Activated B cell treated with CpG ODN at 0.5 μM for 24 hours (primary cell): ENCODE results near the gene POLR1B. TPM values are rescaled to one million over a fixed set of nuclear protein-coding genes. Genes with fewer than 3 reads are reported as not detected.
A peak's percentile ranks its signal among the peaks of the same experiment; 100 is the strongest.

Experiments
- ATAC-seq: fragments of 200-7000 bp; cut with Tn5 transposase; one replicate; pipeline ENCODE4 v1.10.0; 2021; ENCODE audit warnings: low read depth, mild to moderate bottlenecking, moderate library complexity
- CTCF ChIA-PET: fragments of 350-600 bp; sonication (Branson Sonifier 250); formaldehyde crosslinking; loops from one replicate; lab custom pipeline; 2021; ENCODE audit warnings: antibody characterized with exemption; lab: Charles Lee
- POLR2A ChIA-PET: fragments of 350-600 bp; sonication (Branson Sonifier 250); formaldehyde crosslinking; loops from one replicate; lab custom pipeline; 2021; ENCODE audit warnings: antibody characterized with exemption; lab: Charles Lee
- DNase-seq: peaks from one replicate; pipeline ENCODE4 v3.0.0; 2022
- H3K27ac Mint-ChIP-seq: one replicate; pipeline ENCODE4 v1.8.0; 2020; ENCODE audit warnings: mixed read lengths
- H3K27me3 Mint-ChIP-seq: one replicate; pipeline ENCODE4 v1.8.0; 2021; ENCODE audit warnings: mixed read lengths
- H3K36me3 Mint-ChIP-seq: one replicate; pipeline ENCODE4 v1.8.0; 2021; ENCODE audit warnings: low read depth, mixed read lengths
- H3K4me1 Mint-ChIP-seq: one replicate; pipeline ENCODE4 v1.8.0; 2021; ENCODE audit warnings: mixed read lengths
- H3K4me3 Mint-ChIP-seq: one replicate; pipeline ENCODE4 v1.8.0; 2020; ENCODE audit warnings: mild to moderate bottlenecking, mixed read lengths
- H3K9me3 Mint-ChIP-seq: one replicate; pipeline ENCODE4 v1.8.0; 2020; ENCODE audit warnings: mixed read lengths
- intact Hi-C: fragments of 100-400 bp; cut with micrococcal nuclease; formaldehyde crosslinking; loops from one replicate; pipeline ENCODE4 v1.15.1; 2024
- total RNA-seq: library from RNA; stranded (reverse); gene quantifications from 2 replicates; pipeline ENCODE4 v1.2.3, GENCODE V29; 2022
- TF ChIP-seq, protein P1 (sequence below): fragments of 200-600 bp; IDR thresholded peaks from one replicate; pipeline ENCODE4 v1.8.0; 2022; ENCODE audit warnings: antibody characterized with exemption, mild to moderate bottlenecking

POLR1B gene
- total RNA-seq, 1 donor from 2014 or later = 48.8 TPM

DNA sequence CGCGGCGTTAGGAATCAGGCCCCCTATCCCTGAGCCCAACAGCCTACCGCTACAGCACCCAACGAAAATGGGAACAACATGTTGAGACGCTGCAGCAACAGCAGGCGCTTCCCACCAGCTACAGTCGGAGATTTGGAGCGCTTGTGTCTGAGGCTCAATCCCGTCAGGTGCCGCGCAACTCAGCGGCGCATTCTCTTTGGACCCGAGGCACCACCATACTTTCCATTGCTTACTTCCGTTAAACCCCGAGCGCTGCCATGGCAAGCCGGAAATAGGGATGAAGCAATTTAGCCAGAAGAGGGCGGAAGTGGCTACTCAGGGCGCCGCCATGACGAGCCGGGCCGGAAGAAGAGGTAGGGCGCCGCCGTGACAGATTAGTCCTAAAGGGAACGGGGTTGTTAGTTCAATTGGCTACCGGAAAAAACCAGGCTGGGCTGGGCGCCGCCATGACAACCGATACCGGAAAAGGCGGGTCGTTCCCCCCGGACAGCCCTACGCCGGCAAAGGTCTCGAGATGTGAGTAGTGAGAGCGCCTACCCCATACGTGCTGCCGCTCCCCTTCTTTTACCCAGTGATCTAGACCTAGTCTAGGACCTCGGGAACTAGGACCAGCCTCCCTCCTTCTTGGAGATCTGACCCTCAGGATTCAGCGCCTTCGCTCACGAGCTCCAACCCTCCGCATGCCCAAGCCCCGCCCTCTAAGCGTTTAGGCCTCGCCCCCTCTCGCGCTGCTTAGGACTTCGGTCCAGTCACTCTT is 42.0 kb downstream of the POLR1B start, which contains the start of gene CHCHD5:
CHCHD5 (plus strand) TSS at position 476 of the 757 bp plus-strand sequence; CDS start at position 515, 39 bp downstream.
- TF ChIP-seq, protein P1, sequence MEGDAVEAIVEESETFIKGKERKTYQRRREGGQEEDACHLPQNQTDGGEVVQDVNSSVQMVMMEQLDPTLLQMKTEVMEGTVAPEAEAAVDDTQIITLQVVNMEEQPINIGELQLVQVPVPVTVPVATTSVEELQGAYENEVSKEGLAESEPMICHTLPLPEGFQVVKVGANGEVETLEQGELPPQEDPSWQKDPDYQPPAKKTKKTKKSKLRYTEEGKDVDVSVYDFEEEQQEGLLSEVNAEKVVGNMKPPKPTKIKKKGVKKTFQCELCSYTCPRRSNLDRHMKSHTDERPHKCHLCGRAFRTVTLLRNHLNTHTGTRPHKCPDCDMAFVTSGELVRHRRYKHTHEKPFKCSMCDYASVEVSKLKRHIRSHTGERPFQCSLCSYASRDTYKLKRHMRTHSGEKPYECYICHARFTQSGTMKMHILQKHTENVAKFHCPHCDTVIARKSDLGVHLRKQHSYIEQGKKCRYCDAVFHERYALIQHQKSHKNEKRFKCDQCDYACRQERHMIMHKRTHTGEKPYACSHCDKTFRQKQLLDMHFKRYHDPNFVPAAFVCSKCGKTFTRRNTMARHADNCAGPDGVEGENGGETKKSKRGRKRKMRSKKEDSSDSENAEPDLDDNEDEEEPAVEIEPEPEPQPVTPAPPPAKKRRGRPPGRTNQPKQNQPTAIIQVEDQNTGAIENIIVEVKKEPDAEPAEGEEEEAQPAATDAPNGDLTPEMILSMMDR = no peak
- Mint-ChIP-seq H3K27ac (peak within 1 kb of the TSS; percentile 96), H3K27me3 (no peaks in the 10 kb centered on the region), H3K4me1 (peaks cover 35% of the 10 kb centered on the region), H3K36me3 (peaks cover 30% of the 10 kb centered on the region), H3K4me3 (peak within 1 kb of the TSS; percentile 96), H3K9me3 (no peaks in the 10 kb centered on the region)
- ChIA-PET CTCF (interaction anchor here (0.6 to 2.1 kb wide), 5 partner anchors 16 to 142 kb away, joined by 3 to 8 read pairs (median 5); no protein-coding TSS in a partner anchor), POLR2A (interaction anchor here (0.6 to 3.5 kb wide), 10 partner anchors 17 to 124 kb away, joined by 3 to 16 read pairs (median 4); partner anchors contain the start of gene SLC20A1)
- intact Hi-C loops = loop anchor here (5.0 to 10.0 kb wide), 5 partner anchors 63 to 700 kb away; partner anchors contain the start of genes ANAPC1, SLC20A1, ZC3H6 and ZC3H8
- ATAC-seq (peak; percentile 85), DNase-seq (peak; percentile 84)

DNA sequence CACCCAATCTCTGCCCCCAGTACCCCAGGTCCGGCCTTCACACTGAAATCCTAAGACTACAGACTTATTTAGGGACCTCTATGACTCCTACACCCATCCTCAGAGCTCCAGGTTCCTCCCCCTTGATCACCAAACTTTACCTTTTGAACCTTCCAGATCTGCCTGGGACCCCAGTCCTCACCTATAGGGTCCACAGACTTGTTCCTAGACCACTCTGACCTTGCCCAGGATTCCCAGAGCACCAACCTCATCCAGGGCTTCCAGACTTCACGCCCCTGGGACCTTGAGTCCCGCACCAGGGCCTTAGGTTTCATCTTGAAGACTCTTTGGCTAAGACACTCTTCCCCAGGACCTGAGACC is 42.6 kb downstream of the POLR1B start:
- ChIA-PET POLR2A (interaction anchor here (0.5 to 3.5 kb wide), 11 partner anchors 33 to 123 kb away, joined by 3 to 16 read pairs (median 4); partner anchors contain the start of gene SLC20A1), CTCF (interaction anchor here (0.6 to 2.1 kb wide), 3 partner anchors 104 to 141 kb away, joined by 3 to 6 read pairs (median 4); no protein-coding TSS in a partner anchor)
- H3K27me3 Mint-ChIP-seq = no peaks in the 10 kb centered on the region
- TF ChIP-seq, protein P1 = no peak
- no peak for DNase-seq
- ATAC-seq = no peak
- intact Hi-C loops = loop anchor here (5.0 to 10.0 kb wide), 5 partner anchors 62 to 700 kb away; partner anchors contain the start of genes ANAPC1, SLC20A1, ZC3H6 and ZC3H8
- peaks cover 30% of the 10 kb centered on the region for H3K36me3 Mint-ChIP-seq
- H3K4me3 Mint-ChIP-seq = peak overlapping the region; percentile 96
- peak overlapping the region; percentile 96 for H3K27ac Mint-ChIP-seq
- H3K4me1 Mint-ChIP-seq = peaks cover 33% of the 10 kb centered on the region
- no peaks in the 10 kb centered on the region for H3K9me3 Mint-ChIP-seq

DNA sequence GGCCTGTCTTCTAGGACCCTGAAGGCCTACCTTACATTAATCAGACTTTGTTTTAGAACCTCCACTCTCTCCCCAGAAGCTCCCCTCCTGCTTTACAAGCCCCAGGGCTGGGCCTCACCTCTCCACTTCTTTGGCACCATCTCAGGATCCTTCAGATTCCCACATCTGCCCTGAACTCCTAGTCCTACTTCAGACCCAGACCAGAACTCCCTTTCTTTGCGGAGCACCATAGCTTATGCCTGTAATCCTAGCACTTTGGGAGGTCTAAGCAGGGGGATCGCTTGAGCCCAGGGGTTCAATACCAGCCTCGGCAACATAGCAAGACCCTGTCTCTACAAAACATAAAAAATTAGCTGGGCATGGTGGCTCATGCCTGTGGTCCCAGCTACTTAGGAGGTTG is 43.1 kb downstream of the POLR1B start:
- TF ChIP-seq, protein P1 = no peak
- ChIA-PET POLR2A (interaction anchor here (0.5 to 3.5 kb wide), 10 partner anchors 39 to 123 kb away, joined by 3 to 16 read pairs (median 4); partner anchors contain the start of gene SLC20A1), CTCF (interaction anchor here (0.9 to 2.1 kb wide), 2 partner anchors 105 to 141 kb away, joined by 4 to 6 read pairs; no protein-coding TSS in a partner anchor)
- Mint-ChIP-seq H3K4me1 (peaks cover 33% of the 10 kb centered on the region), H3K9me3 (no peaks in the 10 kb centered on the region), H3K27ac (peak overlapping the region; percentile 96), H3K27me3 (no peaks in the 10 kb centered on the region), H3K36me3 (peaks cover 32% of the 10 kb centered on the region), H3K4me3 (peak overlapping the region; percentile 96)
- intact Hi-C loops = loop anchor here (10.0 kb wide), 1 partner anchor 701 kb away; the partner anchor contains the start of gene ANAPC1
- ATAC-seq = no peak
- no peak for DNase-seq

DNA sequence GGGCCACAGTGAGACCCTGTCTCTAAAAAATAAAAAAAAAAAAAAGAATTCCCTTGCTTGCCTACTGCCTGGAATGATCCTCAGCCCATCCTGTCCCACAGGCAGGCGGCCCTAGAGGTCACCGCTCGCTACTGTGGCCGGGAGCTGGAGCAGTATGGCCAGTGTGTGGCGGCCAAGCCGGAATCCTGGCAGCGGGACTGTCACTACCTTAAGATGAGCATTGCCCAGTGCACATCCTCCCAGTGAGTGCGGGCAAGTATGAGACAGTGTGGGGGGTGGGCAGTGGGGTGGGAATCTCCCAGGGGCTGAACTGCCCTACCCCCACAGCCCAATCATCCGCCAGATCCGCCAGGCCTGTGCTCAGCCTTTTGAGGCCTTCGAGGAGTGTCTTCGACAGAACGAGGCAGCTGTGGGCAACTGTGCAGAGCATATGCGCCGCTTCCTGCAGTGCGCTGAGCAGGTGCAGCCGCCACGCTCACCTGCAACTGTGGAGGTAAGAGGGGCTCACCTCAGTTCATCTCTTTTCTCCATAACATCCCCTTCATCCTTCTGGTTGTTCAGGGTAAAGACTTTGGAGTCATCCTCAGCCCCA is 43.7 kb downstream of the POLR1B start:
- ChIA-PET CTCF (no interaction called here), POLR2A (interaction anchor here (0.6 to 3.5 kb wide), 5 partner anchors 38 to 595 kb away, joined by 3 to 16 read pairs (median 4); partner anchors contain the start of gene SLC20A1)
- ATAC-seq = no peak
- Mint-ChIP-seq H3K4me3 (peak overlapping the region; percentile 42), H3K4me1 (peaks cover 33% of the 10 kb centered on the region), H3K27me3 (no peaks in the 10 kb centered on the region), H3K36me3 (peaks cover 33% of the 10 kb centered on the region), H3K9me3 (no peaks in the 10 kb centered on the region), H3K27ac (no peak overlapping the region)
- no peak for DNase-seq
- TF ChIP-seq, protein P1 = no peak
- intact Hi-C loops = loop anchor here (10.0 kb wide), 1 partner anchor 701 kb away; the partner anchor contains the start of gene ANAPC1
